ENCODE data around the gene ZCCHC7. TPM values are rescaled to one million over a fixed set of nuclear protein-coding genes. Genes with fewer than 3 reads are reported as not detected.

The ZCCHC7 gene
- polyA plus RNA-seq, 1 donor: 27.4 TPM

DNA sequence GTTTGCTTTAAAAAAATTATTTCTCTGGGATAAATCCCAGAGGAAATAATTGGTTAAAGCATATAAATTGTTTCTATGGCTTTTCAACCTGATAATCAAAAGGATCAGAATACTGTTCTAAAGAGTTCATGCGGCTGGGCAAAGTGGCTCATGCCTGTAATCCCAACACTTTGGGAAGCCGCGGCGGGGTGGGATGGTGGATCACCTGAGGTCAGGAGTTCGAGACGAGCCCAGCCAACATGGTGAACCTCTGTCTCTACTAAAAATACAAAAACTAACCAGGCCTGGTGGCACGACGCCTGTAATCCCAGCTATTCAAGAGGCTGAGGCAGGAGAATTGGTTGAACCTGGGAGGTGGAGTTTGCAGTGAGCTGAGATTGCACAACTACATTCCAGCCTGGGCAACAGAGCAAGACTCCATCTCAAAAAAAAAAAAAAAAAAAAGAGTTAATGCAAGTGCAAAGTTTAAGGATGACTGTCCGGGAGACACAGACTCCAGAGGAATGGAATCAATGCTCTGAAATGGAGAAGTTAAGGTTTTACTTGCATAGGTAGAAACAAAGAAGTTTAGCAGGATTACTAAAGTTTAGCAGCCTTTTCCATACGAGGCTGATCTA, 285.5 kb downstream of the ZCCHC7 start:
- no peak for DNase-seq

DNA sequence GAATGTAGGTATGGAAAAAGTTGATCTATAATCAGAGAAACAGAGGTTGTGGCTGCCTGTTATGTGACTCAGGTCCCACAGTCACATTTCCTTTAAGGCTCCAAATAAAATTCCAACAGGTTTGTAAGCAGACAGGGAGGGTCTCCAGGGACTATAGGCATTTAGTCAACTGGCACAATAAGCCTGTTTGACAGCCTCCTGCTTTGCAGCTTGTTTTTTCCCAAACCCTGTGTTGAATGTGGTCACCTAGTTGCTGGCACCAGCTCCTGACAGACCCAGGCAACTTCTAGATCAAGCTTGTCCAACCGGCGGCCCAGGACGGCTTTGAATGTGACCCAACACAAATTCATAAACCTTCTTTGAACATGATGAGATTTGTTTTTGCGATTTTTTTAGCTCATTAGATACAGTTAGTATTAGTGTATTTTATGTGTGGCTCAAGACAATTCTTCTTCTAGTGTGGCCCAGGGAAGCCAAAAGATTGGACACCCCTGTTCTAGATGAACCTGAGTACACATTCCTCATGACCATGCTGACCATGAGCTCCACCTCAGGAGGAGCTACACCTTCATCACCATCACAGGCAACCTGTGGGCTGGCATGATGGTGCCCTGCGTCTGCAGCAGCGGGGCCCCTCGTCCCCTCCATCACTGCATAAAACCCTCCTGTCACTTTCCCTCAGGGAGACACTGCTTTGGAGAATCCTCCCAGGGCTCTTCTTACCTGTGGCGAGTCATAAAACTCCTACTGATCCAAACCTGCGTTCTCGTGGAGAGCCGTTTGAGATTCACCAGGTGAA, 286.4 kb downstream of the ZCCHC7 start:
- DNase-seq: no peak

DNA sequence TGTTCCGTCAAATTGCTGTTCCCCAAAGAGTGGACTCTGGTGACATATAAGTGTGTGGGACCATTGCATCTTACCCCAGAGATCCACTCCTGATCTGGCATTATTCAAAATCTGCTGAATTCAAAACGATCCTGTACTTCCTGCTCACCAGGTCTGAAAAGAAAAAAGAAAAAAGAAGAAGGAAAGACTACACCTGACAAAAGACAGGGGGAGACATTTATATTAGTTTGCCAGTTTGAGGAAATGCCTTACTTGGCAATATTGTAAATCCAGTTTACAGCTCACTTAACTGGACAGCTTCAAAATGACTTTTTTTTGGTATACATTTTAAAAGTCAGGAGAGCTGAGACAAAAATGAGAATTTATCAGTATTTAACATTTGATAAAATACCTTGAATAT, 287.1 kb downstream of the ZCCHC7 start:
- no peak for DNase-seq

Other genes starting within 250 kb of the ZCCHC7 start
- gene PAX5, start 86.3 kb upstream of the ZCCHC7 start, polyA plus RNA-seq (ENCODE audit: insufficient read length): 0.07 TPM

All from left kidney (tissue), 2 donors.